Mesenchymal stem cell (in vitro differentiated cells and primary cell): ENCODE results near the gene KLHL26.
A peak's percentile ranks its signal among the peaks of the same experiment; 100 is the strongest.
"Not testable (repeated sequence)": the region's sequence is repeated elsewhere in the genome, so short reads cannot be mapped to it uniquely, and the experiment has no call there.

Experiments used
- DNase-seq: peaks from one replicate; pipeline ENCODE4 v3.0.0-alpha.2; 2013
- H2AFZ ChIP-seq: one replicate; pipeline ENCODE4 v1.6.1; 2013; ENCODE audit warnings: low read depth, mild to moderate bottlenecking, control low read depth, inconsistent platforms, low read length, moderate library complexity
- H2AK5ac ChIP-seq: 2 replicates; pipeline ENCODE4 v1.6.1; 2013; ENCODE audit warnings: low read length, moderate library complexity, mild to moderate bottlenecking, inconsistent platforms; ENCODE audit not compliant: severe bottlenecking
- H2BK120ac ChIP-seq: one replicate; pipeline ENCODE4 v1.6.1; 2013; ENCODE audit warnings: low read depth, mild to moderate bottlenecking, inconsistent platforms, low read length, moderate library complexity
- H2BK12ac ChIP-seq, 2 experiments: one replicate each; pipeline ENCODE4 v1.6.1; 2013; ENCODE audit warnings: inconsistent platforms in 2 of 2, low read length in 2 of 2, mild to moderate bottlenecking in 2 of 2, moderate library complexity in 2 of 2, control low read depth in 1 of 2
- H2BK15ac ChIP-seq: one replicate; pipeline ENCODE4 v1.6.1; 2013; ENCODE audit warnings: mild to moderate bottlenecking, low read depth, inconsistent platforms; ENCODE audit not compliant: poor library complexity, severe bottlenecking
- H2BK5ac ChIP-seq: 2 replicates; pipeline ENCODE4 v1.6.1; 2013; ENCODE audit warnings: low read depth, mild to moderate bottlenecking, low read length, control low read depth, inconsistent platforms; ENCODE audit not compliant: poor library complexity, severe bottlenecking
- H3K14ac ChIP-seq, 2 experiments: one replicate each; pipeline ENCODE4 v1.6.1; 2013; ENCODE audit warnings: inconsistent platforms in 2 of 2, low read length in 2 of 2, control low read depth in 1 of 2, mild to moderate bottlenecking in 1 of 2, moderate library complexity in 1 of 2
- H3K18ac ChIP-seq, 2 experiments: one replicate each; pipeline ENCODE4 v1.6.1; 2013; ENCODE audit warnings: inconsistent platforms in 2 of 2, low read length in 2 of 2, control low read depth in 1 of 2, low read depth in 1 of 2, mild to moderate bottlenecking in 1 of 2
- H3K23ac ChIP-seq, 2 experiments: one replicate each; pipeline ENCODE4 v1.6.1; 2013; ENCODE audit warnings: inconsistent platforms in 2 of 2, low read length in 2 of 2, mild to moderate bottlenecking in 2 of 2, moderate library complexity in 2 of 2, control low read depth in 1 of 2
- H3K27ac ChIP-seq: 2 replicates; pipeline ENCODE4 v1.5.1; 2013; ENCODE audit warnings: mild to moderate bottlenecking, moderate library complexity, low read length, control low read depth, inconsistent platforms; ENCODE audit not compliant: poor library complexity, severe bottlenecking
- H3K27me3 ChIP-seq, 2 experiments: 2 replicates each; pipeline versions ENCODE4 v1.6.1 to v1.7.0; 2013; ENCODE audit warnings: low read length in 2 of 2, mild to moderate bottlenecking in 2 of 2, moderate library complexity in 2 of 2, control low read depth in 1 of 2, inconsistent platforms in 1 of 2; ENCODE audit not compliant: control insufficient read depth in 1 of 2, insufficient read depth in 1 of 2
- H3K36me3 ChIP-seq, 2 experiments: 2 replicates each; pipeline versions ENCODE4 v1.6.1 to v1.7.0; 2013; ENCODE audit warnings: low read length in 2 of 2, control low read depth in 1 of 2, inconsistent platforms in 1 of 2, low read depth in 1 of 2, mild to moderate bottlenecking in 1 of 2; ENCODE audit not compliant: insufficient read depth in 2 of 2, control insufficient read depth in 1 of 2
- H3K4ac ChIP-seq, 2 experiments: one replicate each; pipeline ENCODE4 v1.6.1; 2013; ENCODE audit warnings: inconsistent platforms in 2 of 2, low read length in 2 of 2, mild to moderate bottlenecking in 2 of 2, moderate library complexity in 2 of 2, control low read depth in 1 of 2, low read depth in 1 of 2
- H3K4me1 ChIP-seq: 2 replicates; pipeline ENCODE4 v1.6.1; 2013; ENCODE audit warnings: low read depth, low read length, control low read depth; ENCODE audit not compliant: control insufficient read depth, insufficient read depth
- H3K4me2 ChIP-seq: 2 replicates; pipeline ENCODE4 v1.6.1; 2013; ENCODE audit warnings: low read length, mild to moderate bottlenecking, inconsistent platforms; ENCODE audit not compliant: poor library complexity, severe bottlenecking
- H3K4me3 ChIP-seq, 2 experiments: 2 replicates each; pipeline versions ENCODE4 v1.5.1 to v1.7.0; 2013; ENCODE audit warnings: low read length in 2 of 2, mild to moderate bottlenecking in 2 of 2, control low read depth in 1 of 2, low read depth in 1 of 2; ENCODE audit not compliant: insufficient read depth in 1 of 2
- H3K79me1 ChIP-seq: replicated peaks from 2 replicates; pipeline ENCODE4 v1.6.1; 2013; ENCODE audit warnings: mild to moderate bottlenecking, control low read depth, low read length, inconsistent platforms; ENCODE audit not compliant: poor library complexity, severe bottlenecking
- H3K9ac ChIP-seq: 2 replicates; pipeline ENCODE4 v1.7.0; 2013; ENCODE audit warnings: mild to moderate bottlenecking, low read length, moderate library complexity
- H3K9me3 ChIP-seq: 2 replicates; pipeline ENCODE4 v1.7.0; 2013; ENCODE audit warnings: mild to moderate bottlenecking, low read length; ENCODE audit not compliant: control insufficient read depth
- H4K8ac ChIP-seq: one replicate; pipeline ENCODE4 v1.6.1; 2013; ENCODE audit warnings: inconsistent platforms, mild to moderate bottlenecking, low read length, moderate library complexity
- H4K91ac ChIP-seq: one replicate; pipeline ENCODE4 v1.6.1; 2013; ENCODE audit warnings: mild to moderate bottlenecking, low read length, inconsistent platforms
- WGBS: methylation state at CpG from one replicate; pipeline ENCODE4 v1.1.7; 2013; ENCODE audit warnings: mixed read lengths; 5-methylcytosine and 5-hydroxymethylcytosine counted together

KLHL26 gene

GRCh38 chr19:18599485-18599884, 37.3 kb upstream of the KLHL26 start:
- no peak overlapping the region for H4K8ac ChIP-seq
- H3K27me3 ChIP-seq, result peaks cover 14 to 53% of the 10 kb centered on the region in 2 experiments
- H3K4ac ChIP-seq, result no peak overlapping the region
- H3K4me2 ChIP-seq, result no peak overlapping the region
- H2BK15ac ChIP-seq, result no peak overlapping the region
- WGBS, result 93% methylated on average over 20 of the region's 20 CpGs
- H3K14ac ChIP-seq, result no peak overlapping the region
- H2AFZ ChIP-seq, result no peak overlapping the region
- no peak overlapping the region for H4K91ac ChIP-seq
- no peak overlapping the region for H2BK5ac ChIP-seq
- no peaks in the 10 kb centered on the region for H3K9me3 ChIP-seq
- H2AK5ac ChIP-seq, result no peak overlapping the region
- no peak overlapping the region for H3K4me3 ChIP-seq
- no peak overlapping the region for H3K23ac ChIP-seq
- no peak overlapping the region for H3K9ac ChIP-seq
- no peak overlapping the region for H2BK120ac ChIP-seq
- H3K18ac ChIP-seq, result no peak overlapping the region
- no peaks in the 10 kb centered on the region for H3K36me3 ChIP-seq
- H2BK12ac ChIP-seq, result no peak overlapping the region
- H3K79me1 ChIP-seq, result no peaks in the 10 kb centered on the region
- H3K27ac ChIP-seq, result no peak overlapping the region
- DNase-seq, result no peak
- H3K4me1 ChIP-seq, result peaks cover 15% of the 10 kb centered on the region

DNA sequence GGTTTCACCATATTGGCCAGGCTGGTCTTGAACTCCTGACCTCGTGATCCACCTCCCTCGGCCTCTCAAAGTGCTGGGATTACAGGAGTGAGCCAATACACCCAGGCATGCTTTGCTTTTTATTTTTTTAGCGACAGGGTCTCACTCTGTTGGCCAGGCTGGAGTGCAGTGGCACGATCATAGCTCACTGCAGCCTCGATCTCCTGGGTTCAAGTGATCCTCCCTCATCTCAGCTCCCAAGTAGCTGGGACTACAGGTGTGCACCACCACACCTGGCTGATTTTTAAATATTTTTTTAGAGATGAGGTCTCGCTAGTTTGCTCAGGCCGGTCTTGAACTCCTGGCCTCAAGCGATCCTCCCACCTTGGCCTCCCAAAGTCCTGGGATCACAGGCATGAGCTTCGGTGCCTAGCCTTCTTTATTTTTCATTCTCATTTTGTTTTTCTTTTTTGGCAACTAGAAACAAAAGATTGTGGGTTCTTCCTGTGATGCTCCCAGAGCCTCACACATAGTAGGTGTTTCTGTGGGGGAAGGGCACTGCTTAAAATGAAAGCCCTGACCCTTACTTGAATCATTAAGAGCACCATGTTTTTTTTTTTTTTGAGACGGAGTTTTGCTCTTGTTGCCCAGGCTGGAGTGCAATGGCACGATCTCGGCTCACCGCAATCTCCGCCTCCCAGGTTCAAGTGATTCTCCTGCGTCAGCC, 36.0 kb upstream of the KLHL26 start:
- H2BK120ac ChIP-seq, H3K18ac ChIP-seq, H2BK5ac ChIP-seq, H2BK12ac ChIP-seq, H3K4me3 ChIP-seq, H4K91ac ChIP-seq, H3K9ac ChIP-seq, H3K9me3 ChIP-seq, H3K23ac ChIP-seq, DNase-seq, H3K14ac ChIP-seq, H3K36me3 ChIP-seq, H2AK5ac ChIP-seq, H2BK15ac ChIP-seq, H3K27ac ChIP-seq, H2AFZ ChIP-seq, H3K4ac ChIP-seq, H3K79me1 ChIP-seq, H4K8ac ChIP-seq, H3K4me2 ChIP-seq: not testable (repeated sequence)
- H3K27me3 ChIP-seq, result peaks cover 21 to 55% of the 10 kb centered on the region in 2 experiments
- H3K4me1 ChIP-seq, result peaks cover 13% of the 10 kb centered on the region
- WGBS, result 96% methylated on average over 15 of the region's 15 CpGs

DNA sequence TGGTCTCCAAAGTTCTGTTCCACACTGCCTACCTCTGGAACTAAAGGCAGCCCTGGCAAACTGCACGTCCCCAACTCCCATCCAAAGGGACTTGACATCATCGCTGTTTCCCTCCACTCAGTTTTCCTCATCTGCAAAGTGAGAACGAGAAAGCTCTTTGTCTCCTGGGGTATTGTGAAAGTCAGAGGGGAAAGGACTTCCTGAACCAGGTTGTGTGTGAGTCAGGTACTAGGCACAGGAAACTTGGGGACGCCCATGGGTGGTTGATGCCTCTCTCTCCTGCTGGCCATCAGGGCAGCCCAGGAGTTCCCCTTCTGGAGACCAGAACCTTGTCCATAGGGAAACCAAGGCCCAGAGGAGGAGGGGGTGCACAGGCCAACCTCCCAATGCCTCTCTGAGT, 35.0 kb upstream of the KLHL26 start:
- Histone ChIP-seq H3K27ac (no peak overlapping the region), H3K9me3 (no peaks in the 10 kb centered on the region), H2BK5ac (no peak overlapping the region), H3K36me3 (no peaks in the 10 kb centered on the region), H2BK15ac (no peak overlapping the region), H2AK5ac (no peak overlapping the region), H4K8ac (no peak overlapping the region), H3K4me1 (peaks cover 18% of the 10 kb centered on the region), H3K4ac (no peak overlapping the region), H2AFZ (no peak overlapping the region), H3K79me1 (no peaks in the 10 kb centered on the region), H3K4me2 (no peak overlapping the region), H4K91ac (no peak overlapping the region), H2BK12ac (no peak overlapping the region), H2BK120ac (no peak overlapping the region), H3K9ac (no peak overlapping the region), H3K27me3 (peaks cover 18 to 56% of the 10 kb centered on the region in 2 experiments), H3K18ac (no peak overlapping the region), H3K4me3 (no peak overlapping the region), H3K14ac (no peak overlapping the region), H3K23ac (no peak overlapping the region)
- DNase-seq, result no peak
- 80% methylated on average over 2 of the region's 4 CpGs for whole genome bisulfite sequencing

GRCh38 chr19:18603255-18603957, 33.4 kb upstream of the KLHL26 start:
- H4K91ac ChIP-seq, result no peak overlapping the region
- peak overlapping the region in 1 of 2 experiments; percentile 33 for H3K4me3 ChIP-seq
- H3K23ac ChIP-seq, result peak overlapping the region in 1 of 2 experiments; percentile 47
- no peak overlapping the region for H2BK15ac ChIP-seq
- H3K9me3 ChIP-seq, result no peaks in the 10 kb centered on the region
- no peaks in the 10 kb centered on the region for H3K79me1 ChIP-seq
- H3K9ac ChIP-seq, result no peak overlapping the region
- H3K36me3 ChIP-seq, result no peaks in the 10 kb centered on the region
- peak; percentile 64 for DNase-seq
- 5% methylated on average over 25 of the region's 32 CpGs for WGBS
- H3K18ac ChIP-seq, result peak overlapping the region in 1 of 2 experiments; percentile 37
- H3K14ac ChIP-seq, result no peak overlapping the region
- H2BK120ac ChIP-seq, result no peak overlapping the region
- peak overlapping the region; percentile 9 for H3K4me2 ChIP-seq
- H2BK5ac ChIP-seq, result no peak overlapping the region
- H2AK5ac ChIP-seq, result no peak overlapping the region
- no peak overlapping the region for H4K8ac ChIP-seq
- no peak overlapping the region for H2BK12ac ChIP-seq
- peaks cover 31 to 65% of the 10 kb centered on the region in 2 experiments for H3K27me3 ChIP-seq
- H3K27ac ChIP-seq, result no peak overlapping the region
- peaks cover 26% of the 10 kb centered on the region for H3K4me1 ChIP-seq
- no peak overlapping the region for H3K4ac ChIP-seq
- no peak overlapping the region for H2AFZ ChIP-seq
